ENCODE data around the gene ZCWPW1. TPM values are rescaled to one million over a fixed set of nuclear protein-coding genes. Genes with fewer than 3 reads are reported as not detected.

ZCWPW1 gene
- total and polyA plus RNA-seq, 10 of the 15 experiments (the other 5 are each of a cell fraction or from before 2014, with no cell fraction given): 1.3 to 4.4 (median 3.7) TPM

GRCh38 chr7:100398239-100398638 lies 30.3 kb downstream of the ZCWPW1 start:
- no peak for TF ChIP-seq CREB1 (IDR thresholded peaks at IDR 0.05; ENCODE audit: low read depth)
- no peak for TF ChIP-seq MAX (IDR thresholded peaks at IDR 0.05; ENCODE audit: low read depth, low read length)
- TF ChIP-seq NRF1 (conservative IDR thresholded peaks at IDR 0.05; ENCODE audit: low read depth, low read length): no peak
- TF ChIP-seq ZNF592 (IDR thresholded peaks at IDR 0.05): no peak
- no peak for TF ChIP-seq ASH2L (IDR thresholded peaks at IDR 0.05; ENCODE audit: borderline replicate concordance, low read depth)
- TF ChIP-seq IRF5 (IDR thresholded peaks at IDR 0.05; ENCODE audit: borderline replicate concordance): no peak
- TF ChIP-seq PRDM15 (CRISPR knock-in tag; IDR thresholded peaks at IDR 0.05): no peak
- TF ChIP-seq HCFC1 (IDR thresholded peaks at IDR 0.05; ENCODE audit: low read length): no peak
- TF ChIP-seq SMAD5 (IDR thresholded peaks at IDR 0.05; ENCODE audit: low read depth): no peak
- in situ Hi-C loops (cut with MboI) (no loop called here), intact Hi-C loops (cut with micrococcal nuclease; ENCODE audit: unreplicated experiment) (no loop called here)
- no peaks in the 10 kb centered on the region for H3K36me3 ChIP-seq (ENCODE audit: control insufficient read depth in 2 of 2, insufficient read depth in 2 of 2, low read length in 1 of 2)
- FAIRE-seq: no peak
- H2AFZ ChIP-seq (ENCODE audit: control insufficient read depth, low read depth, low read length): no peak overlapping the region
- 100% methylated on average over 2 of the region's 2 CpGs for WGBS (ENCODE audit: insufficient coverage, insufficient replicate concordance, low lambda C conversion rate, missing lambda C conversion rate)
- ChIA-PET CTCF (interaction anchor here (0.8 to 3.6 kb wide), 4 partner anchors 8 to 266 kb away, joined by 3 to 25 read pairs (median 4); no protein-coding TSS in a partner anchor), POLR2A (interaction anchor here (3.7 kb wide), 1 partner anchor 13 kb away, joined by 33 read pairs; no protein-coding TSS in a partner anchor), SMC1A (ENCODE audit: uncharacterized antibody, unreplicated experiment) (interaction anchor here (0.9 to 3.9 kb wide), 3 partner anchors 9 to 266 kb away, joined by 3 to 30 read pairs (median 27); no protein-coding TSS in a partner anchor), RAD21 (ENCODE audit: unreplicated experiment) (interaction anchor here (1.4 to 3.6 kb wide), 2 partner anchors 9 to 23 kb away, joined by 8 to 27 read pairs; no protein-coding TSS in a partner anchor)
- no peak overlapping the region for H3K27ac ChIP-seq (ENCODE audit: control insufficient read depth, insufficient read depth)
- no peak for DNase-seq (ENCODE audit: low read depth, low spot score)
- H3K9ac ChIP-seq (ENCODE audit: control insufficient read depth, insufficient read depth, low read length): no peak overlapping the region
- ATAC-seq: no peak
- H3K9me3 ChIP-seq (replicated peaks; ENCODE audit: control insufficient read depth, insufficient read depth, low read length): no peaks in the 10 kb centered on the region
- no peak overlapping the region for H3K4me3 ChIP-seq
- no peaks in the 10 kb centered on the region for H4K20me1 ChIP-seq (ENCODE audit: control insufficient read depth, insufficient read depth)
- BruUV-seq (replicated peaks): no TSS peak
- H3K4me2 ChIP-seq (ENCODE audit: control insufficient read depth, insufficient read depth): no peak overlapping the region
- no peaks in the 10 kb centered on the region for H3K79me2 ChIP-seq (ENCODE audit: control insufficient read depth, insufficient read depth, low read length)
- H3K27me3 ChIP-seq (replicated peaks in 1 of 2; ENCODE audit: control insufficient read depth in 2 of 2, insufficient read depth in 2 of 2, low read length in 1 of 2): no peaks in the 10 kb centered on the region
- peaks cover 28% of the 10 kb centered on the region for H3K4me1 ChIP-seq (ENCODE audit: control insufficient read depth, insufficient read depth, low read length)
